ENCODE data around the gene MRPL16. TPM values are rescaled to one million over a fixed set of nuclear protein-coding genes. Genes with fewer than 3 reads are reported as not detected.

Gene MRPL16
- total and polyA plus RNA-seq, 7 donors, result 37.8 to 92.7 (median 53.7) TPM

DNA sequence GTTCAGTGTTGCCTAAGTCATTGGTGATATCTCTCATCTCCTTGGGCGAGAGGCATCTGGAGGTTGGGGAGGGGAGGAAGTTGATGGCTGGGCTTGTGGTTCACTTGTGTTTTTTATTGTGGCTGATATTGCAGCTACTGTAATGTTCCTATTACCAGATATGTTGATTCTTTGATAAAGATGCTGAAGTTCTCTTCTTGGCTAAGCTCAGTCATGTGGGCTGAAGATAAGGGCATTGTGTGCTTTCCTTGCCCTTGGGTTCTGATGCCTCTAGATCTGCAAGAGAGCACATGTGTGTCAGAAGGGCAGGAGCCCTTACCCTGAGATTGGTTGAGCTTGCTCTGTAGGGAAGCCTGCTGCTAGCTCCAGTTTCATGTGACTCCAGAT lies 43.4 kb downstream of the MRPL16 start:
- Histone ChIP-seq H3K27me3 (ENCODE audit: insufficient read depth in 3 of 3, low read length in 2 of 3) (no peaks in the 10 kb centered on the region), H3K36me3 (ENCODE audit: insufficient read depth in 1 of 2, low read depth in 1 of 2) (no peaks in the 10 kb centered on the region), H3K9me3 (no peaks in the 10 kb centered on the region), H3K27ac (no peak overlapping the region), H3K4me3 (no peak overlapping the region), H3K4me1 (peaks cover 5% of the 10 kb centered on the region)
- DNase-seq (no peak), ATAC-seq (no peak)
- 83 to 89% (median 85%) methylated on average over 1 of the region's 1 CpG for WGBS, 3 donors
- intact Hi-C loops (cut with DNase I), result no loop called here
- TF ChIP-seq, protein P1, sequence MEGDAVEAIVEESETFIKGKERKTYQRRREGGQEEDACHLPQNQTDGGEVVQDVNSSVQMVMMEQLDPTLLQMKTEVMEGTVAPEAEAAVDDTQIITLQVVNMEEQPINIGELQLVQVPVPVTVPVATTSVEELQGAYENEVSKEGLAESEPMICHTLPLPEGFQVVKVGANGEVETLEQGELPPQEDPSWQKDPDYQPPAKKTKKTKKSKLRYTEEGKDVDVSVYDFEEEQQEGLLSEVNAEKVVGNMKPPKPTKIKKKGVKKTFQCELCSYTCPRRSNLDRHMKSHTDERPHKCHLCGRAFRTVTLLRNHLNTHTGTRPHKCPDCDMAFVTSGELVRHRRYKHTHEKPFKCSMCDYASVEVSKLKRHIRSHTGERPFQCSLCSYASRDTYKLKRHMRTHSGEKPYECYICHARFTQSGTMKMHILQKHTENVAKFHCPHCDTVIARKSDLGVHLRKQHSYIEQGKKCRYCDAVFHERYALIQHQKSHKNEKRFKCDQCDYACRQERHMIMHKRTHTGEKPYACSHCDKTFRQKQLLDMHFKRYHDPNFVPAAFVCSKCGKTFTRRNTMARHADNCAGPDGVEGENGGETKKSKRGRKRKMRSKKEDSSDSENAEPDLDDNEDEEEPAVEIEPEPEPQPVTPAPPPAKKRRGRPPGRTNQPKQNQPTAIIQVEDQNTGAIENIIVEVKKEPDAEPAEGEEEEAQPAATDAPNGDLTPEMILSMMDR (IDR thresholded peaks at IDR 0.05), result no peak

- WGBS, 3 donors, result 73 to 80% (median 75%) methylated on average over 6 of the region's 6 CpGs
- DNase-seq (no peak), ATAC-seq (no peak)
- TF ChIP-seq, protein P1 (IDR thresholded peaks at IDR 0.05), result no peak
- peaks cover 5% of the 10 kb centered on the region for H3K4me1 ChIP-seq
- H3K36me3 ChIP-seq (ENCODE audit: insufficient read depth in 1 of 2, low read depth in 1 of 2), result no peaks in the 10 kb centered on the region
- intact Hi-C loops (cut with DNase I), result no loop called here
- H3K4me3 ChIP-seq, result no peak overlapping the region
- no peaks in the 10 kb centered on the region for H3K27me3 ChIP-seq (ENCODE audit: insufficient read depth in 3 of 3, low read length in 2 of 3)
- no peaks in the 10 kb centered on the region for H3K9me3 ChIP-seq
- H3K27ac ChIP-seq, result no peak overlapping the region
Measured at GRCh38 chr11:59766542-59767224, 43.9 kb downstream of the MRPL16 start.

- Histone ChIP-seq H3K4me3 (no peak overlapping the region), H3K36me3 (ENCODE audit: insufficient read depth in 1 of 2, low read depth in 1 of 2) (no peaks in the 10 kb centered on the region), H3K4me1 (peaks cover 12% of the 10 kb centered on the region), H3K27me3 (ENCODE audit: insufficient read depth in 3 of 3, low read length in 2 of 3) (no peaks in the 10 kb centered on the region), H3K9me3 (no peaks in the 10 kb centered on the region), H3K27ac (no peak overlapping the region)
- TF ChIP-seq, protein P1 (IDR thresholded peaks at IDR 0.05), result no peak
- intact Hi-C loops (cut with DNase I), result no loop called here
- DNase-seq (no peak), ATAC-seq (peak in 1 of 4 donors; percentile 24)
- 67 to 80% (median 77%) methylated on average over 4 of the region's 4 CpGs for WGBS, 3 donors
Measured at GRCh38 chr11:59765068-59765735, 45.4 kb downstream of the MRPL16 start.

DNA sequence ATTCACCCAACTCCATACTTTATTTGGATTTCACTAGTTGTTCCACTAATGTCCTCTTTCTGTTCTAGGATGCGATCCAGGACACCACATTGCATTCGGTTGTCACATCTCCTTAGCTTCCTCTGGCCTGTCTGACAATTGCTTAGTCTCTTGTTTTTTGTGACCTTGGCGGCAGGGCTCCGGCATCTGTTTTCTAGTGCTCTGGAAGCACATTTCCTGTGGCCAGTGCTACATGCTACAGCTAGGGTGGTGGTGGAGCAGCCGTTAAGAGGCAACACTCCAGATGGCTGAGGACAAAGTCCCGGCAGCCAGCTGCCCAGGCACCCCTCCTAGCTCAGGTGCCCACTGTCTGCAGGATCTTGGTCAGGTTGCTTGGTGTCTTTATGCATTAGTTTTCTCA lies 48.6 kb downstream of the MRPL16 start:
- ATAC-seq (peak in 3 of 4 donors; percentile 14 to 52 (median 35)), DNase-seq (no peak)
- WGBS, 3 donors, result 57 to 67% (median 64%) methylated on average over 6 of the region's 6 CpGs
- no peak overlapping the region for H3K4me3 ChIP-seq
- TF ChIP-seq, protein P1 (IDR thresholded peaks at IDR 0.05), result no peak
- peaks cover 16% of the 10 kb centered on the region for H3K4me1 ChIP-seq
- no peaks in the 10 kb centered on the region for H3K36me3 ChIP-seq (ENCODE audit: insufficient read depth in 1 of 2, low read depth in 1 of 2)
- no peaks in the 10 kb centered on the region for H3K27me3 ChIP-seq (ENCODE audit: insufficient read depth in 3 of 3, low read length in 2 of 3)
- no peak overlapping the region for H3K27ac ChIP-seq
- no peaks in the 10 kb centered on the region for H3K9me3 ChIP-seq
- intact Hi-C loops (cut with DNase I), result no loop called here

Data from psoas muscle (tissue), 8 donors.